Stomach (tissue), 9 donors: ENCODE measurements around the gene NRCAM. TPM values are rescaled to one million over a fixed set of nuclear protein-coding genes. Genes with fewer than 3 reads are reported as not detected.

Source experiments
- DNase-seq, 2 donors: peaks; one replicate each; pipeline versions ENCODE4 v3.0.0 to v3.0.0-alpha.2; 2013 to 2019
- H3K27ac ChIP-seq, 5 donors: fragments of 200-600 bp in 4 of 5; sonication (generic) in 4 of 5; one replicate each; pipeline ENCODE4 v1.5.1; 2013 to 2019; ENCODE audit warnings: mild to moderate bottlenecking in 1 of 5, moderate library complexity in 1 of 5
- H3K27me3 ChIP-seq, 3 donors: fragments of 200-600 bp; sonication (generic); one replicate each; pipeline ENCODE4 v1.5.1; 2017 to 2019; ENCODE audit warnings: mixed run types in 1 of 3
- H3K36me3 ChIP-seq, 4 donors: fragments of 200-600 bp; sonication (generic); 1 replicate in 3 of 4; 2 replicates in 1 of 4; pipeline ENCODE4 v1.5.1; 2016 to 2019
- H3K4me1 ChIP-seq, 4 donors: fragments of 200-600 bp; sonication (generic); one replicate each; pipeline ENCODE4 v1.5.1; 2016 to 2019
- H3K4me3 ChIP-seq, 4 donors: fragments of 200-600 bp; sonication (generic) in 3 of 4; one replicate each; pipeline ENCODE4 v1.5.1; 2016 to 2019; ENCODE audit warnings: mild to moderate bottlenecking in 1 of 4
- H3K9me3 ChIP-seq, 4 donors: fragments of 200-600 bp; sonication (generic); one replicate each; pipeline ENCODE4 v1.5.1; 2016 to 2019
- CTCF ChIP-seq, 7 experiments: fragments of 450-650 bp in 4 of 7; fragments of 200-600 bp in 3 of 7; sonication (generic) in 3 of 7; IDR thresholded peaks; one replicate each; pipeline ENCODE4 v1.5.1; 2016 to 2019; ENCODE audit warnings: antibody characterized with exemption in 7 of 7, control low read depth in 2 of 7, mild to moderate bottlenecking in 1 of 7
- EP300 ChIP-seq: sonication (generic); formaldehyde crosslinking; IDR thresholded peaks from one replicate; pipeline ENCODE4 v1.6.1; 2017; ENCODE audit warnings: antibody characterized with exemption
- POLR2A ChIP-seq, 4 donors: fragments of 450-650 bp; IDR thresholded peaks; one replicate each; pipeline ENCODE4 v1.6.1; 2016; ENCODE audit warnings: antibody characterized with exemption in 4 of 4, control low read depth in 2 of 4, mild to moderate bottlenecking in 1 of 4, moderate library complexity in 1 of 4
- POLR2AphosphoS5 ChIP-seq, 3 donors: sonication (generic); formaldehyde crosslinking; IDR thresholded peaks; one replicate each; pipeline ENCODE4 v1.6.1; 2016; ENCODE audit warnings: antibody characterized with exemption in 3 of 3
- WGBS, 5 donors: extraction: QIAGEN DNeasy Blood & Tissue Kit in 3 of 5; methylation state at CpG; one replicate each; pipeline versions ENCODE4 v1.1.5 to v1.1.7; 2013 to 2018; 5-methylcytosine and 5-hydroxymethylcytosine counted together
- intact Hi-C: fragments of 100-400 bp; cut with DNase I; formaldehyde crosslinking; loops from one replicate; pipeline ENCODE4 v1.15.1; 2023; ENCODE audit warnings: low total_unique reads
- polyA plus RNA-seq, 3 donors: library from polyadenylated mRNA; stranded (reverse); fragments of 200-250 nt; gene quantifications; one replicate each; pipeline ENCODE4 v1.2.3, GENCODE V29; 2013
- total RNA-seq, 5 donors: library from RNA; depleted of rRNA; stranded (reverse); fragments of >200 nt; gene quantifications; one replicate each; pipeline versions ENCODE4 v1.1.0 to v1.2.3, GENCODE V29; 2014 to 2016
- donor health status: healthy with polysubstance abuse.
- donor health status: Bipolar disorder and iron deficiency.
- donor health status: healthy.

Gene NRCAM
- total and polyA plus RNA-seq, 8 donors: 1.2 to 9.4 (median 2.3) TPM

DNA sequence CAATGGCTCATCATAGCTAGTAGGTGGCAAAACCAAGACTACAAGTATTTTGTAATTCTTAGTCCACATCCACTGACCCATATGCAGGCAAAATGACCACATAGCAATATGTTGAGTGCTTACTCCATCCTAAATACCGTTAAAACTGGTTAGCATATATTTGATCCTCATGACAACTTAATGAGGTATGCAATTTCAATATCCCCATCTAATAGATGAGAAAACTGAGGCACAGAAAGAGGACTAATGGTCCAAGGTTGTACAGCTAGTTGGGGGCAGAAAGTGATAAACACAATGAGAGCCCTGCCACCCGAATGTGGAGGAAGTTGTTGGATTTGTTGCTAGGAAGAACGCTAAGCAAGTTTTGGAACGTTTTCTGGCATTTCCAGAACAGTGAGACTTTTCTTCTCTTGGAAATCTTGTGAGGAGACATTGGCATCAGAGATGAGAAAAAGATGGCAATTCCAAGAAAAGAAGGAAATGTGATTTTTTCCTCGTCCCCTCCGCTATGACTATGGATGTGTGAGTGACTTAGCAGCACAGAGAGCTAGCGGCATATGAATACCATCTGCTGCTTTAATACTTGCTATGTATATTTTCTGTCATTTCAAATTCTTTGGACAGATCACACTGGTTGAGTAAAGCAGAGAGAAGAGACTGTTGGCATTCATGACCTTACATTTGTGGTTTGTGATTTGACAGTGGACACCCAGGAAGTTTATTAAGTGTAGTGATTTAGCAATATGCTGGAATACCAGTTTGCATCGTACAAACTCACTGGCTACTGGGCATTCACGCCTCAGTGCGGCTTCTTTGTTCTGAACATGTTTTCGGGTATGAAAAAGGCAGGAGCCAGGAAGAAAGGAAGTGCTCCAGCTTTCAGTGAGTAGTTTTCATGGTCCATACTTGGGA is 51.5 kb downstream of the NRCAM start:
- Histone ChIP-seq H3K36me3 (no peaks in the 10 kb centered on the region), H3K4me3 (no peak overlapping the region), H3K27ac (no peak overlapping the region), H3K4me1 (no peaks in the 10 kb centered on the region), H3K27me3 (no peaks in the 10 kb centered on the region), H3K9me3 (no peaks in the 10 kb centered on the region)
- intact Hi-C loops: no loop called here
- TF ChIP-seq CTCF (IDR thresholded peaks at IDR 0.05) (no peak), POLR2AphosphoS5 (IDR thresholded peaks at IDR 0.05) (no peak), EP300 (no peak), POLR2A (IDR thresholded peaks at IDR 0.05) (no peak)
- no peak for DNase-seq
- WGBS, 5 donors: 88 to 93% (median 91%) methylated on average over 11 of the region's 11 CpGs

DNA sequence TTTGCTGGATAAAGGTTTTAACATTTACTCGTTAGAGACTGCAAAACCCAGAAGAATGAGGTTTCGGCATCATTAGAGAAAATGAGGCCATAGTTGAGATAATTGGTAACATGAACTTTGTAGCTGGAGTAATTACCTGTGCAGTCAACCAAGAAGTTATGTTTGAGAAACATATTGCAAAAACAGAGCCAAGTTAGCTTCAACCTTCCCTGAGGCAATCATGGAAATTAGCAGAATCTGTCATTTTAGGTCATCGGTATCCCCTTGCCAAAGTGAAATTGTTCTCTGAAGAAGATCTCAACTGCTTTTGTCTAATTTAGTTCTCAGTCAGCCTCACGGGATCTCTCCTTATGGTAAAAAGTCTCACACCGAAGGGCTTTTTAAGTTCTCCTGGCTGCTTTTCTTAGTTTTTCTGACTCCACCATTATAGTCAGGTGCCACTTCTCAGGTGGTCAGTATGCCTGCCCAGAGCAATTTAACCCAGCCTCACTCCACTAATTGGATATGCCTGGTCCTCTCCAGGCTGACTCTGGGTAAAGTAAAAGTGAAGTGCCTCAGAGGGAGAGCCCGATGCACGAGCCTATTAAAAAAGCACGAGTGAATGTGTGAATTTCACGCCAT is 52.5 kb downstream of the NRCAM start:
- intact Hi-C loops: no loop called here
- DNase-seq: no peak
- Histone ChIP-seq H3K27ac (no peak overlapping the region), H3K4me1 (no peaks in the 10 kb centered on the region), H3K27me3 (no peaks in the 10 kb centered on the region), H3K36me3 (no peaks in the 10 kb centered on the region), H3K4me3 (no peak overlapping the region), H3K9me3 (no peaks in the 10 kb centered on the region)
- 89 to 93% (median 90%) methylated on average over 9 of the region's 9 CpGs for WGBS, 5 donors
- no peak for TF ChIP-seq EP300
- TF ChIP-seq POLR2AphosphoS5 (IDR thresholded peaks at IDR 0.05): no peak
- no peak for TF ChIP-seq POLR2A (IDR thresholded peaks at IDR 0.05)
- no peak for TF ChIP-seq CTCF (IDR thresholded peaks at IDR 0.05)

DNA sequence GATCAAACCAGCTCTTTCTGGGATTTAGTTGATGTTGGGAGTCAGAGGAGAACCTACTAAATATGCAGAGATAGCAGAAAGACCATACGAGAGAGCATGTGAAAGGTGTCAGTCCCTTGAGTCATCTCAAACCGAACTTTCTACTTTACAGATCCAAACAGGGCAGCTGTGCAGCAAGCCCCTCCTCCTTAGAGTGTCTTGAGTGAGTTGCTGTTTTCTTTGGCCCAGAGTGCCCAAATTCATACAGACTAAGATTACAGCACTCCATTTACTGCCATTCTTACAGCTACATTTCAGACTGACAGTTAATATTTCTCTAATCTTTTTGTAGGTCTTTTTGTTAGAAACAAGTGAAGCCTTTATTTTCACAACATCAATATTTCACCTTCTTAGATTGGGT is 53.4 kb downstream of the NRCAM start:
- 9 to 40% (median 21%) methylated on average over 2 of the region's 2 CpGs for WGBS, 5 donors
- no peak for TF ChIP-seq CTCF (IDR thresholded peaks at IDR 0.05)
- no peak for TF ChIP-seq POLR2A (IDR thresholded peaks at IDR 0.05)
- TF ChIP-seq POLR2AphosphoS5 (IDR thresholded peaks at IDR 0.05): no peak
- TF ChIP-seq EP300: no peak
- DNase-seq: no peak
- intact Hi-C loops: no loop called here
- Histone ChIP-seq H3K9me3 (no peaks in the 10 kb centered on the region), H3K27ac (no peak overlapping the region), H3K4me1 (no peaks in the 10 kb centered on the region), H3K36me3 (no peaks in the 10 kb centered on the region), H3K27me3 (no peaks in the 10 kb centered on the region), H3K4me3 (no peak overlapping the region)

- Histone ChIP-seq H3K36me3 (no peaks in the 10 kb centered on the region), H3K27me3 (peaks cover 0 to 7% (median 0%) of the 10 kb centered on the region in 3 donors), H3K9me3 (no peaks in the 10 kb centered on the region), H3K4me1 (no peaks in the 10 kb centered on the region), H3K4me3 (no peak overlapping the region), H3K27ac (no peak overlapping the region)
- no peak for DNase-seq
- intact Hi-C loops: no loop called here
- TF ChIP-seq EP300: no peak
- TF ChIP-seq POLR2AphosphoS5 (IDR thresholded peaks at IDR 0.05): no peak
- no peak for TF ChIP-seq POLR2A (IDR thresholded peaks at IDR 0.05)
- TF ChIP-seq CTCF (IDR thresholded peaks at IDR 0.05): no peak
- 91 to 93% (median 91%) methylated on average over 9 of the region's 9 CpGs for WGBS, 5 donors
Measured at GRCh38 chr7:108396080-108396479, 60.2 kb downstream of the NRCAM start.
